Measurements from ENCODE around the gene HOXD13. TPM values are rescaled to one million over a fixed set of nuclear protein-coding genes. Genes with fewer than 3 reads are reported as not detected.

The HOXD13 gene
- total RNA-seq, 1 donor from 2014 or later, result not detected

DNA sequence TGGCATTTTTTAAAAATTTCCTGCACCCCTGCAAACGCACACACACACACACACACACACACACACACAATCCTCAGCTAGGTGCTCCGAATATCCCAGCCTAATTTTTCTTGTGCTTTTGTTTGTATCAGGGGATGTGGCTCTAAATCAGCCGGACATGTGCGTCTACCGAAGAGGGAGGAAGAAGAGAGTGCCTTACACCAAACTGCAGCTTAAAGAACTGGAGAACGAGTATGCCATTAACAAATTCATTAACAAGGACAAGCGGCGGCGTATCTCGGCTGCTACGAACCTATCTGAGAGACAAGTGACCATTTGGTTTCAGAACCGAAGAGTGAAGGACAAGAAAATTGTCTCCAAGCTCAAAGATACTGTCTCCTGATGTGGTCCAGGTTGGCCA lies 1.8 kb downstream of the HOXD13 start:
- intact Hi-C loops (cut with DNase I), result loop anchor here (5.0 to 10.0 kb wide), 3 partner anchors 727 to 1760 kb away; partner anchors contain the start of gene SP9
- H3K27ac ChIP-seq, result no peak overlapping the region
- no peaks in the 10 kb centered on the region for H3K9me3 ChIP-seq
- DNase-seq (ENCODE audit: low spot score in 2 of 2), result no peak
- peaks cover 73% of the 10 kb centered on the region for H3K27me3 ChIP-seq
- TF ChIP-seq, protein P1, sequence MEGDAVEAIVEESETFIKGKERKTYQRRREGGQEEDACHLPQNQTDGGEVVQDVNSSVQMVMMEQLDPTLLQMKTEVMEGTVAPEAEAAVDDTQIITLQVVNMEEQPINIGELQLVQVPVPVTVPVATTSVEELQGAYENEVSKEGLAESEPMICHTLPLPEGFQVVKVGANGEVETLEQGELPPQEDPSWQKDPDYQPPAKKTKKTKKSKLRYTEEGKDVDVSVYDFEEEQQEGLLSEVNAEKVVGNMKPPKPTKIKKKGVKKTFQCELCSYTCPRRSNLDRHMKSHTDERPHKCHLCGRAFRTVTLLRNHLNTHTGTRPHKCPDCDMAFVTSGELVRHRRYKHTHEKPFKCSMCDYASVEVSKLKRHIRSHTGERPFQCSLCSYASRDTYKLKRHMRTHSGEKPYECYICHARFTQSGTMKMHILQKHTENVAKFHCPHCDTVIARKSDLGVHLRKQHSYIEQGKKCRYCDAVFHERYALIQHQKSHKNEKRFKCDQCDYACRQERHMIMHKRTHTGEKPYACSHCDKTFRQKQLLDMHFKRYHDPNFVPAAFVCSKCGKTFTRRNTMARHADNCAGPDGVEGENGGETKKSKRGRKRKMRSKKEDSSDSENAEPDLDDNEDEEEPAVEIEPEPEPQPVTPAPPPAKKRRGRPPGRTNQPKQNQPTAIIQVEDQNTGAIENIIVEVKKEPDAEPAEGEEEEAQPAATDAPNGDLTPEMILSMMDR (IDR thresholded peaks at IDR 0.05), result no peak
- peaks cover 18 to 19% of the 10 kb centered on the region in 2 donors for H3K4me1 ChIP-seq
- no peaks in the 10 kb centered on the region for H3K36me3 ChIP-seq
- no peak overlapping the region for H3K4me3 ChIP-seq

DNA sequence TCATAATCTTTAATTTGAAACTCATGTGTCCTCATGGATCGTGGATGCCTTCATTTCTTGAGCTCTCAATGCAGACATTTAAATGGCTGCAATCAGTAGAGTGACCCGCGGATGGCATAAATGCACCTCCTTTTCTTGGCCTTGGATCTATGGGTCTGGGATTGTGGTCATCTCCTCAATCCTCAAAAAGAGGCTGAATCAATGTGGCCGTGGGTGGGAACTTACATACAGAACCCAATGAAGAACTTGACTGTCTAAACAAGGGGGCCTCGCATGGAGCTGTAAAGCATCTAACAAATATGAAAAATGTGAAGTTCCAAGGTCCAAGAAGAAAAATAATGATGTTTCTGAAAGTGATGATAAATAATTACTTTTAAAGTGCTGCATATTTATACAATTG lies 2.9 kb downstream of the HOXD13 start:
- H3K36me3 ChIP-seq, result no peaks in the 10 kb centered on the region
- no peak overlapping the region for H3K27ac ChIP-seq
- peak in 1 of 2 donors; percentile 28 for DNase-seq (ENCODE audit: low spot score in 2 of 2)
- peaks cover 18 to 19% of the 10 kb centered on the region in 2 donors for H3K4me1 ChIP-seq
- no peaks in the 10 kb centered on the region for H3K9me3 ChIP-seq
- intact Hi-C loops (cut with DNase I), result loop anchor here (5.0 to 10.0 kb wide), 3 partner anchors 843 to 1761 kb away; partner anchors contain the start of gene SP9
- TF ChIP-seq, protein P1 (IDR thresholded peaks at IDR 0.05), result no peak
- peaks cover 79% of the 10 kb centered on the region for H3K27me3 ChIP-seq
- H3K4me3 ChIP-seq, result no peak overlapping the region

DNA sequence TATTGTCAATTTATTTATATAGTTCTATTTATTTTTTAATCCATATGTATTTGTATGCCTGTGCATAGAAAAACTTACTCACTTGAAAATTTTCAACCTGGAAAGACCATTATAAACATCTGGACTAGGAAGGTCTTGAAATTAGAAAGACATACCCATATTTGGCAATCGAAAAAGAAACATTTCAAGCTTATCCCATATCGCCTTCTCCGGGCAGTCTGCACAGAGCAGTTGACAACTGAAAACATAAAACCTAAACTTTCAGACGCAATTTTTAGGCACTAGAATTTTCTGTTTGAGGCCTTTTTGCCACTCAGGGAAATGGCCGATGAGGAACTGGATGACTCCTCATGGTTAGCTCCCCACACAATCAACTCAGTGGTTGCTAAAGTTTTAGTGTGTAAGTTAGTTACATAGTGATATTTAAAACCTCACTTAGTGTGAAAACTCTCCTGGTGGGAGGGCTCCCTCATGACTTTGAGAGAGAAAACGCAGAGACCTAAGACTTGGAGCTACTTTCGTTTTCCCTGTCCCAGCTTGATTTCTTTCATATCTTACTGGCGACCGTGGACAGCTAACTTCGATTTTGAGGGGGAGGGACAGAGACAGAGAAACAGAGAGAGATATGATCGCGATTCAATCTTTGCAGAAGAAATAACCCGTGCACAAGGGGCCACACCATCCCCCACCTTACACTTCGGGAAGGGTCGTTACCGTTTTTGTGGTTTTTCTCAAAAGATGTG lies 3.9 kb downstream of the HOXD13 start:
- peak overlapping the region; percentile 53 to 61 for H3K4me3 ChIP-seq
- H3K27me3 ChIP-seq, result peaks cover 81% of the 10 kb centered on the region
- peaks cover 18 to 19% of the 10 kb centered on the region in 2 donors for H3K4me1 ChIP-seq
- TF ChIP-seq, protein P1 (IDR thresholded peaks at IDR 0.05), result no peak
- intact Hi-C loops (cut with DNase I), result loop anchor here (5.0 to 10.0 kb wide), 3 partner anchors 844 to 1762 kb away; partner anchors contain the start of gene SP9
- no peaks in the 10 kb centered on the region for H3K36me3 ChIP-seq
- no peak for DNase-seq (ENCODE audit: low spot score in 2 of 2)
- H3K27ac ChIP-seq, result no peak overlapping the region
- no peaks in the 10 kb centered on the region for H3K9me3 ChIP-seq

DNA sequence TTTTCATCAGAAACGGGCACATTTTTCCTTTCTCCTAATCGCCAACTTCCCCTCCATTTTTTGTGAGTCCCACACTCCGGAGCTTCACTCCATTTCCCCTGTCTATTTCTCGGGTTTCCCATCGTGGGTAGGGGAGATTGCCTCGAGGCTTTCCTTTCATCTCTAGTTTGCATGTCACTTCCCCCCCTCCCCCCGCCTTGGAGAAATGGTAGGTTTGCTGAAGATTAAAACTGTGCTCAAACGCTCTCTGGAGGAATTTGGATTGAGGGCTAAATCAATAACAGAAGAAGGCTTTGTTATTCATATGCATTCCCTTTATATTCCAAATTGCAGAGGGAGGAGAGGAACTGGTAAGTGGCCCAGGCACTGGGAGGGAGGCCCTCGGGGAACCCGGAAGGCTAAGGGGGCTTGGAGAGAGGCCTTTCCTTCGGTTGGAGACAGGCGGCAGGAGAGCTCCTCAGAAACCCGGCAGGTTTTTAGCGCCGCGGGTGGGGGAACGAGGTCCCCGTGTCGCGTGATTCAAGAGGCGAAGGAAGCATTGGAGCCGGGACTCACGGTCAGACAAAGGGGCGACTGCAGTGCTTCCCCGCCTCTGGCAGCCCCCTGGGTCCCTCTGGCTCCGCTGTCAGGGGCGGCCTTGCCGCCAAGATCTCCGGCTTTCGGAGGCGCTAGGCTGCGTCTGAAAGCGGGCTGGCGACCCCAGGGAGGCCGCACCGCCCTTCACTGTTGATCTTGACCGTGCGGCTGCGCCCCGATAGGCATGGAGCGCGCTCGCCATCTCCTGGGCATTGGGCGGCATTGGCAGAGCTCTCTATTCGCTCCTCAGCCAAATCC lies 4.7 kb downstream of the HOXD13 start:
- H3K4me3 ChIP-seq, result peak overlapping the region; percentile 53 to 61
- no peaks in the 10 kb centered on the region for H3K9me3 ChIP-seq
- intact Hi-C loops (cut with DNase I), result loop anchor here (5.0 to 10.0 kb wide), 3 partner anchors 845 to 1762 kb away; partner anchors contain the start of gene SP9
- peak in 1 of 2 donors; percentile 77 for DNase-seq (ENCODE audit: low spot score in 2 of 2)
- peaks cover 74% of the 10 kb centered on the region for H3K27me3 ChIP-seq
- peaks cover 18 to 19% of the 10 kb centered on the region in 2 donors for H3K4me1 ChIP-seq
- H3K36me3 ChIP-seq, result no peaks in the 10 kb centered on the region
- no peak overlapping the region for H3K27ac ChIP-seq
- TF ChIP-seq, protein P1 (IDR thresholded peaks at IDR 0.05), result peak; percentile 66 to 78 (median 72)

DNA sequence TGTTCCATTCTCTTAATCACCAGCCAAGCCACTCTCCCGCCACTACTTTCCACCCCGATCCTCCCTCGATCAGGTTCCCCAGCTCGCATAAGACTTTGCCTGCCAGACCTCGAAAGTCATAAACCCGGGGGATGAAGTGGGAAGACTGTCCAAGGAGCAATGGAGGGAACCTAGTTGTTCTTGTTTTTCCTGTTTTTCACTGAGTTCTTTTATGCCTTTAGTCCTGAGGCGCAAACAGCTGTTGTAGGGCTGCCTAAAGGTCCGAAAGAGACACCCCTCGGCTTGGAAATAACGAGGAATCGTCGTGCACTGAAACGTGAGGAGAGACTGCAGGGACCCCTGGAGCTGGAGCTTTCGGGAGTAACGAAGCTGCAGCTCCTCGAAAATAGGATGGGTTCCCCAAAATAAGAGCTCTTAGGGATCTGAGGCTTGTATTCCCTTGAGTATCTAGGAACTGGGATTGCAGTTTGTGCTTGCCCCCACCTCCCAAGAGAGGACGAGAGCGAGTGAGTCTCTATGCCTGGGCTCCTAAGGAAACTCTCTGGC lies 5.4 kb downstream of the HOXD13 start:
- peaks cover 13 to 19% of the 10 kb centered on the region in 2 donors for H3K4me1 ChIP-seq
- peaks cover 67% of the 10 kb centered on the region for H3K27me3 ChIP-seq
- TF ChIP-seq, protein P1 (IDR thresholded peaks at IDR 0.05), result no peak
- no peak for DNase-seq (ENCODE audit: low spot score in 2 of 2)
- H3K36me3 ChIP-seq, result no peaks in the 10 kb centered on the region
- H3K9me3 ChIP-seq, result no peaks in the 10 kb centered on the region
- no peak overlapping the region for H3K4me3 ChIP-seq
- intact Hi-C loops (cut with DNase I), result loop anchor here (5.0 to 10.0 kb wide), 3 partner anchors 846 to 1763 kb away; partner anchors contain the start of gene SP9
- no peak overlapping the region for H3K27ac ChIP-seq
